ENCODE data around the gene SGCD.

Gene SGCD

DNA sequence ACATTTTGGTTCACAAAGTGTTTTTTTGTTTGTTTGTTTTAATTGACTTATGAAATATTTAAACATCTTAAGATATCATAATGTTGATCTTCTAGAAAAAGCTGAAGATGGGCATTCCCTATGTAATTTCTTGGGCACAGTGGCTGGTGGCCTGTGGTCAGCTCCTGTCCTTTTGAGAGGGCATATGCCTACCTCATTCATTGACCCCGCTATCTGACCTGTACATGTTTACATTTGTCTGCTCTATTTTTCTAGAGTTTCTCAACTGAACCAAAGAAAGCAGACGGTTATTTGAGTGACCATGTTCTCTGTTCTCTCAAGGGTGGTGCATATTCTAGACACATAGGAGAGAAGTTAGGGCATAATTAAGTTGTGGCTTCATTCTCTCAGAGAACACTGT lies 5.3 kb downstream of the SGCD start:
- no peak for TF ChIP-seq CTCF (conservative IDR thresholded peaks at IDR 0.05)
- H3K27ac ChIP-seq = no peak overlapping the region

GRCh38 chr5:156339139-156339841 lies 12.3 kb downstream of the SGCD start:
- no peak overlapping the region for H3K27ac ChIP-seq
- no peak for TF ChIP-seq CTCF (conservative IDR thresholded peaks at IDR 0.05)

- H3K27ac ChIP-seq = no peak overlapping the region
- TF ChIP-seq CTCF (conservative IDR thresholded peaks at IDR 0.05) = no peak
Measured at GRCh38 chr5:156340893-156341292, 13.9 kb downstream of the SGCD start.

GRCh38 chr5:156350256-156350655 lies 23.3 kb downstream of the SGCD start:
- H3K27ac ChIP-seq = no peak overlapping the region
- no peak for TF ChIP-seq CTCF (conservative IDR thresholded peaks at IDR 0.05)

DNA sequence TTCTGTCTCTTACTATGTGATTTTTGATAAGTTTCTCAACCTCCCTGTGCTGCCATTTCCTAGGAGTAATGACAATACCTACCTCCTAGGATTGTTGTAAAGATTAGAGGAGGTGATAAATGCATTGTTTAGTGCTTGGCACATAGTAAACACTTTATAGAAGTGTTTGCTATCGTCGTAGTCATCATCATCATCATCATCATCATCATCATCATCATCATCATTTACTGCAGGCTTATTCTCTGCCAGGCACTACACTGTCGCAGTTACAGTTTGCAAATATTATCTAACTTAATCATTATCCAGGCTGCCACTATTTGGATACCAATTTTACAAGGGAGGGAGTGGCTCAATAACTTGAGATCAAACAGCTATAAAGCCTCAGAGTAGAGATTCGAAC lies 24.5 kb downstream of the SGCD start:
- TF ChIP-seq CTCF (conservative IDR thresholded peaks at IDR 0.05) = no peak
- H3K27ac ChIP-seq = no peak overlapping the region

- no peak overlapping the region for H3K27ac ChIP-seq
- no peak for TF ChIP-seq CTCF (conservative IDR thresholded peaks at IDR 0.05)
Measured at GRCh38 chr5:156354571-156354970, 27.6 kb downstream of the SGCD start.

- H3K27ac ChIP-seq = no peak overlapping the region
- TF ChIP-seq CTCF (conservative IDR thresholded peaks at IDR 0.05) = no peak
Measured at GRCh38 chr5:156356238-156356637, 29.3 kb downstream of the SGCD start.
